Measurements from ENCODE around the gene GRIA3.

GRCh38 chrX:123186801-123187200 is 2.7 kb downstream of the GRIA3 start:
- no peak for TF ChIP-seq EZH2 (IDR thresholded peaks at IDR 0.05; ENCODE audit: borderline replicate concordance, low read depth, low read length, poor library complexity, severe bottlenecking)
- TF ChIP-seq, protein P1, sequence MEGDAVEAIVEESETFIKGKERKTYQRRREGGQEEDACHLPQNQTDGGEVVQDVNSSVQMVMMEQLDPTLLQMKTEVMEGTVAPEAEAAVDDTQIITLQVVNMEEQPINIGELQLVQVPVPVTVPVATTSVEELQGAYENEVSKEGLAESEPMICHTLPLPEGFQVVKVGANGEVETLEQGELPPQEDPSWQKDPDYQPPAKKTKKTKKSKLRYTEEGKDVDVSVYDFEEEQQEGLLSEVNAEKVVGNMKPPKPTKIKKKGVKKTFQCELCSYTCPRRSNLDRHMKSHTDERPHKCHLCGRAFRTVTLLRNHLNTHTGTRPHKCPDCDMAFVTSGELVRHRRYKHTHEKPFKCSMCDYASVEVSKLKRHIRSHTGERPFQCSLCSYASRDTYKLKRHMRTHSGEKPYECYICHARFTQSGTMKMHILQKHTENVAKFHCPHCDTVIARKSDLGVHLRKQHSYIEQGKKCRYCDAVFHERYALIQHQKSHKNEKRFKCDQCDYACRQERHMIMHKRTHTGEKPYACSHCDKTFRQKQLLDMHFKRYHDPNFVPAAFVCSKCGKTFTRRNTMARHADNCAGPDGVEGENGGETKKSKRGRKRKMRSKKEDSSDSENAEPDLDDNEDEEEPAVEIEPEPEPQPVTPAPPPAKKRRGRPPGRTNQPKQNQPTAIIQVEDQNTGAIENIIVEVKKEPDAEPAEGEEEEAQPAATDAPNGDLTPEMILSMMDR (conservative IDR thresholded peaks at IDR 0.05; ENCODE audit: low read depth, low read length): no peak
